Karpas-422 (cell line): Measurements from ENCODE around the gene USO1. TPM values are rescaled to one million over a fixed set of nuclear protein-coding genes. Genes with fewer than 3 reads are reported as not detected.
"Not testable (repeated sequence)": the region's sequence is repeated elsewhere in the genome, so short reads cannot be mapped to it uniquely, and the experiment has no call there.

ENCODE experiments used
- DNase-seq: peaks from one replicate; pipeline ENCODE4 v3.0.0-alpha.2; 2015
- H2AFZ ChIP-seq: fragments of 200-600 bp; sonication (generic); 2 replicates; pipeline ENCODE4 v1.6.1; 2014; ENCODE audit warnings: antibody characterized with exemption, low read length, mixed read lengths
- H3K27ac ChIP-seq: fragments of 200-600 bp; sonication (generic); 2 replicates; pipeline ENCODE4 v1.5.1; 2014; ENCODE audit warnings: mild to moderate bottlenecking, low read length, moderate library complexity
- H3K27me3 ChIP-seq: fragments of 200-600 bp; sonication (generic); 2 replicates; pipeline ENCODE4 v1.6.1; 2014; ENCODE audit warnings: low read length, mixed read lengths
- H3K36me3 ChIP-seq: fragments of 200-600 bp; sonication (generic); 2 replicates; pipeline ENCODE4 v1.6.1; 2014; ENCODE audit warnings: low read length, mixed read lengths; ENCODE audit not compliant: insufficient read depth
- H3K4me1 ChIP-seq: fragments of 200-600 bp; sonication (generic); 2 replicates; pipeline ENCODE4 v1.6.1; 2014; ENCODE audit warnings: mild to moderate bottlenecking, low read length, mixed read lengths
- H3K4me2 ChIP-seq: fragments of 200-600 bp; sonication (generic); 2 replicates; pipeline ENCODE4 v1.6.1; 2014; ENCODE audit warnings: low read length, low read depth, mild to moderate bottlenecking; ENCODE audit not compliant: poor library complexity, severe bottlenecking
- H3K4me3 ChIP-seq: fragments of 200-600 bp; sonication (generic); 2 replicates; pipeline ENCODE4 v1.5.1; 2014; ENCODE audit warnings: mild to moderate bottlenecking, antibody characterized with exemption, low read length, mixed read lengths
- H3K79me2 ChIP-seq: fragments of 200-600 bp; sonication (generic); 2 replicates; pipeline ENCODE4 v1.6.1; 2014; ENCODE audit warnings: mild to moderate bottlenecking, low read length, mixed read lengths
- H3K9ac ChIP-seq: fragments of 200-600 bp; sonication (generic); 2 replicates; pipeline ENCODE4 v1.6.0; 2014; ENCODE audit warnings: low read length
- H3K9me2 ChIP-seq: fragments of 200-600 bp; sonication (generic), shearing (Covaris generic); replicated peaks from 2 replicates; pipeline ENCODE4 v1.6.0; 2014; ENCODE audit warnings: mild to moderate bottlenecking, low read length, moderate library complexity; ENCODE audit not compliant: insufficient read depth
- H3K9me3 ChIP-seq: fragments of 300-700, 200-600 bp; sonication (generic); 2 replicates; pipeline ENCODE4 v1.6.1; 2014; ENCODE audit warnings: low read length, mixed read lengths
- H4K20me1 ChIP-seq: fragments of 200-600 bp; sonication (generic); 2 replicates; pipeline ENCODE4 v1.6.1; 2014; ENCODE audit warnings: mild to moderate bottlenecking, antibody characterized with exemption, low read length, low read depth; ENCODE audit not compliant: insufficient read depth
- total RNA-seq: library from RNA; depleted of rRNA; stranded (reverse); fragments of >200 nt; shearing (Covaris generic); gene quantifications from 2 replicates; pipeline ENCODE4 v1.2.3, GENCODE V29; 2014; ENCODE audit warnings: low replicate concordance

The USO1 gene
- total RNA-seq, 1 experiment from 2014 or later = 26.2 TPM

DNA sequence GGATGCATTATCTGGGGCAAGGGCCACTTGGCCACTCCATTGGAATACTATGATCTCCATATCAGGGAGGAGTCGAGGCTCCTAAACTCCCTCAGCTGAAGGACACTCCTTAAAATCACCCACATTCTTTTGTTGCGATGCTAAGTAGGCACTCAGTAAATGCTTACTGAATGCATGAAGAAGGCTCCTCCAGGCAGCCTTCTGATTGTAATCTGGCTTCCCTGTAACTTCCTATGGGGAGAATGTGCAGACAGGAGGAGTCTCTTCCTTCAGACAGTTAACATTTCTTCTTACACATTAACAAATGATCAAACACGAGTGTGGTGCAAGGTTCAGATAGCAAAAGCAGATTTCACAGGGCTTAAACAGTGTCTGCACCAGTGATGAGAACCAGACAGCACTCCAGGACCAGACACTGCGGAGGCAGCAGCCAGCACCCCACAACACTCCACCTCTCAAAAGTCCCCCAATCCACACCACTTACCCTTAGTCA is 21.4 kb upstream of the USO1 start:
- no peak overlapping the region for H3K4me3 ChIP-seq
- H3K4me1 ChIP-seq = peaks cover 12% of the 10 kb centered on the region
- H4K20me1 ChIP-seq = no peaks in the 10 kb centered on the region
- no peak overlapping the region for H3K9ac ChIP-seq
- no peaks in the 10 kb centered on the region for H3K79me2 ChIP-seq
- no peaks in the 10 kb centered on the region for H3K27me3 ChIP-seq
- no peak for DNase-seq
- no peak overlapping the region for H2AFZ ChIP-seq
- no peaks in the 10 kb centered on the region for H3K9me2 ChIP-seq
- H3K36me3 ChIP-seq = no peaks in the 10 kb centered on the region
- H3K4me2 ChIP-seq = no peak overlapping the region
- no peak overlapping the region for H3K27ac ChIP-seq
- H3K9me3 ChIP-seq = no peaks in the 10 kb centered on the region

- Histone ChIP-seq H3K4me3 (no peak overlapping the region), H3K9me3 (no peaks in the 10 kb centered on the region), H3K9ac (no peak overlapping the region), H3K27me3 (no peaks in the 10 kb centered on the region), H3K79me2 (no peaks in the 10 kb centered on the region), H3K27ac (no peak overlapping the region), H4K20me1 (no peaks in the 10 kb centered on the region), H3K36me3 (no peaks in the 10 kb centered on the region), H3K9me2 (no peaks in the 10 kb centered on the region), H3K4me1 (peaks cover 5% of the 10 kb centered on the region; the same call in 1 of the 2 replicates), H2AFZ (no peak overlapping the region), H3K4me2 (no peak overlapping the region)
- peak; percentile 23 for DNase-seq
Observed at GRCh38 chr4:75705198-75705977, 19.0 kb upstream of the USO1 start.

DNA sequence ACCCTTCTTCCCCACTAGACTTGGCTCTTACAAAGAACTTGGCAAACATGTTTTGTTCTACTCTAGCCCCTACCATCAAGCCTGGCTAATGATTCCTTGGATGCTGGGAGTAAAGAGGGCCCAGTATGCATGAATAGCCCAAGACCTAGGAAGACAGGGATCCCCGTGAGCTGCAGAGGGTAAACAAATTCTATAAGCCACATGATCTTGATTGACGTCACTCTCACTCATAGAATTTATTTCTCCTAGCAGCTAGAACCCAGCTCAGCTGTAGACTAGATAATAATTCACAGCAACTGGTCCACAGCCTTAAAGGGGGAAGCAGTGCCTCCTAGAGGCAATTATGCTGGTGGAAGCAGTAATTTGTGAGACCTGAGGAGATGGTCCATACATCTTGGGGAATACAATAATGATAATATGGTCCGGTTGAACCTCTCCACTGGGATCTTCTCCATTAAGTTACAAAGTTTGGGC is 16.1 kb upstream of the USO1 start:
- DNase-seq = peak; percentile 77

DNA sequence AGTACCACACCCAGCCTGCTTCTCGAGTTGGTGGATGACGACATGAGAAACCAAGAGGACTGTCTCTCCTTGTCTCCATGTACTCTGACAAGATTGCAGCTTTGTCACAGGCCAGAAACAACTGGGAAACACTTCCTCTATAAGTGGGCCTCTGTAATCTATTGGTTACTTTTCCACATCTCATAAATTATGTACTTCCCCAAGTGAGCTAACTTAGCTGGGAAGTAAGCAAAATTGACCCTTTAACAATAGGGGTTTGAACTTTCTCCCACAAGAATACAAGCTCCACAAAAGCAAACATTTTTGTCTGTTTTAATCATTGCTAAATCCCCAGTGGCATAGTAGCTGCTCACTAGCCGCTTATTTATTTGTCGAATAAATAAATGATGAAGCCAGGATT is 14.1 kb upstream of the USO1 start:
- no peak for DNase-seq
- Histone ChIP-seq H3K4me1 (peaks cover 5% of the 10 kb centered on the region; the same call in 1 of the 2 replicates), H3K9me3 (no peaks in the 10 kb centered on the region), H4K20me1 (no peaks in the 10 kb centered on the region), H3K4me3 (no peak overlapping the region), H3K9me2 (no peaks in the 10 kb centered on the region), H3K79me2 (no peaks in the 10 kb centered on the region), H3K4me2 (no peak overlapping the region), H3K36me3 (no peaks in the 10 kb centered on the region), H3K27me3 (no peaks in the 10 kb centered on the region), H3K9ac (no peak overlapping the region), H2AFZ (no peak overlapping the region), H3K27ac (no peak overlapping the region)

More for the DNA sequence above, 16.1 kb upstream of the USO1 start:
- no peaks in the 10 kb centered on the region for H3K27me3 ChIP-seq
- H2AFZ ChIP-seq = no peak overlapping the region
- H3K4me3 ChIP-seq = no peak overlapping the region
- H4K20me1 ChIP-seq = no peaks in the 10 kb centered on the region
- peaks cover 5% of the 10 kb centered on the region; the same call in 1 of the 2 replicates for H3K4me1 ChIP-seq
- no peaks in the 10 kb centered on the region for H3K9me2 ChIP-seq
- H3K9ac ChIP-seq = no peak overlapping the region
- H3K27ac ChIP-seq = no peak overlapping the region
- H3K4me2 ChIP-seq = no peak overlapping the region
- no peaks in the 10 kb centered on the region for H3K36me3 ChIP-seq
- no peaks in the 10 kb centered on the region for H3K9me3 ChIP-seq
- H3K79me2 ChIP-seq = no peaks in the 10 kb centered on the region

GRCh38 chr4:75714011-75714410 is 10.4 kb upstream of the USO1 start:
- Histone ChIP-seq H3K9me3 (no peaks in the 10 kb centered on the region), H3K36me3 (no peaks in the 10 kb centered on the region), H3K4me2 (no peak overlapping the region), H3K4me1 (peaks cover 5% of the 10 kb centered on the region; the same call in 1 of the 2 replicates), H3K27ac (no peak overlapping the region), H3K9ac (no peak overlapping the region), H3K27me3 (no peaks in the 10 kb centered on the region), H2AFZ (no peak overlapping the region), H4K20me1 (no peaks in the 10 kb centered on the region), H3K4me3 (no peak overlapping the region), H3K9me2 (no peaks in the 10 kb centered on the region), H3K79me2 (no peaks in the 10 kb centered on the region)
- no peak for DNase-seq

- no peak overlapping the region for H3K4me3 ChIP-seq
- H3K4me1 ChIP-seq = peaks cover 10% of the 10 kb centered on the region
- no peaks in the 10 kb centered on the region for H3K79me2 ChIP-seq
- H3K9ac ChIP-seq = no peak overlapping the region
- H4K20me1 ChIP-seq = no peaks in the 10 kb centered on the region
- H3K9me3 ChIP-seq = no peaks in the 10 kb centered on the region
- no peak for DNase-seq
- no peaks in the 10 kb centered on the region for H3K9me2 ChIP-seq
- no peak overlapping the region for H3K4me2 ChIP-seq
- no peaks in the 10 kb centered on the region for H3K36me3 ChIP-seq
- H3K27me3 ChIP-seq = no peaks in the 10 kb centered on the region
- no peak overlapping the region for H3K27ac ChIP-seq
- no peak overlapping the region for H2AFZ ChIP-seq
Observed at GRCh38 chr4:75714704-75715103, 9.7 kb upstream of the USO1 start.

- Histone ChIP-seq H3K4me2 (no peak overlapping the region), H2AFZ (no peak overlapping the region)
Observed at GRCh38 chr4:75715105-75715799, 9.1 kb upstream of the USO1 start.

DNA sequence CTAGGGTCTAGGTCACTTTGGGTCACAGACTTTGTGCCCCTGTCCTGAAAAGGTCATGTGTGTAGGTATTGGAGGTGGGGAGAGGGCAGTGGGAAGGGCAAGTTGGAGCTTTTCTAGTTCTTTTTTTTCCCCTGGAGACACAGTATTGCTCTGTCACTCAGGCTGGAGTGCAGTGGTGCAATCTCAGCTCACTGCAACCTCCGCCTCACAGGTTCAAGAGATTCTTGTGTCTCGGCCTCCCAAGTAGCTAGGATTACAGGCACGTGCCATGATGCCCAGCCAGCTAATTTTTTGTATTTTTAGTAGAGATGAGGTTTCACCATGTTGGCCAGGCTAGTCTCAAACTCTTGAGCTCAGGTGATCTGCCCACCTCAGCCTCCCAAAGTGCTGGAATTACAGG is 8.3 kb upstream of the USO1 start:
- not testable (repeated sequence) for H3K79me2 ChIP-seq, DNase-seq

More at GRCh38 chr4:75715105-75715799, 9.1 kb upstream of the USO1 start:
- Histone ChIP-seq H3K4me1 (peaks cover 14% of the 10 kb centered on the region), H3K36me3 (no peaks in the 10 kb centered on the region), H3K79me2 (no peaks in the 10 kb centered on the region), H3K9me3 (no peaks in the 10 kb centered on the region), H3K27me3 (no peaks in the 10 kb centered on the region), H3K9me2 (no peaks in the 10 kb centered on the region), H3K4me3 (no peak overlapping the region), H4K20me1 (no peaks in the 10 kb centered on the region), H3K9ac (no peak overlapping the region), H3K27ac (no peak overlapping the region)
- DNase-seq = no peak

More for the DNA sequence above, 8.3 kb upstream of the USO1 start:
- H3K9me3 ChIP-seq, H4K20me1 ChIP-seq, H2AFZ ChIP-seq, H3K4me2 ChIP-seq, H3K27me3 ChIP-seq, H3K4me3 ChIP-seq, H3K9me2 ChIP-seq, H3K9ac ChIP-seq, H3K27ac ChIP-seq, H3K36me3 ChIP-seq: not testable (repeated sequence)
- H3K4me1 ChIP-seq = peaks cover 14% of the 10 kb centered on the region
